ENCODE data around the gene HIVEP3.

DNA sequence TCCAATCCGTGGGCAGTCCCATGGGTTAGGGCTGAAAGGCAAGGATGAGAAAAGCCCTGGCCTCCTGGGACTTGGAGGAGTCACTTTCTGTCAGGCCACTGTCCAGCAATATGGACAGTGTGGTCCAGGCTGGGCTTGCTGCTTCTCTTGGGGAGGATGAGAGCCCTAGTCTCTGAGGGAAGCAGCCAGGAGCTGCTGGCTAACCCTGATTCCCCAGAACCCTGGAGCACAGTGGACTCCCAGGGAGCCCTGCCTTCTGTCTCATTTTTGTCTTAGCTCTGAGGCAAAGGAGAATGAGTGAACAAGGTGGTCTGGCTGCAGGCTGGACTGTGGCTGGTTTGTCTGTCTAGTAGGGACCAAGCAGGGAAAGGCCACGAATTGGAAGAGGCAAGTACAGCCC, 410.4 kb downstream of the HIVEP3 start:
- TF ChIP-seq RFX5 (IDR thresholded peaks at IDR 0.05; ENCODE audit: low read length) (no peak), NRF1 (IDR thresholded peaks at IDR 0.05; ENCODE audit: low read depth, low read length) (no peak), EZH2phosphoT487 (IDR thresholded peaks at IDR 0.05; ENCODE audit: borderline replicate concordance, low read depth) (no peak), EP300 (IDR thresholded peaks at IDR 0.05; ENCODE audit: borderline replicate concordance in 1 of 2, low read depth in 1 of 2, low read length in 1 of 2) (no peak), POLR2AphosphoS5 (IDR thresholded peaks at IDR 0.05; ENCODE audit: low read depth, low read length) (no peak), RCOR1 (IDR thresholded peaks at IDR 0.05; ENCODE audit: low read length) (no peak)
- TF ChIP-seq, protein P1, sequence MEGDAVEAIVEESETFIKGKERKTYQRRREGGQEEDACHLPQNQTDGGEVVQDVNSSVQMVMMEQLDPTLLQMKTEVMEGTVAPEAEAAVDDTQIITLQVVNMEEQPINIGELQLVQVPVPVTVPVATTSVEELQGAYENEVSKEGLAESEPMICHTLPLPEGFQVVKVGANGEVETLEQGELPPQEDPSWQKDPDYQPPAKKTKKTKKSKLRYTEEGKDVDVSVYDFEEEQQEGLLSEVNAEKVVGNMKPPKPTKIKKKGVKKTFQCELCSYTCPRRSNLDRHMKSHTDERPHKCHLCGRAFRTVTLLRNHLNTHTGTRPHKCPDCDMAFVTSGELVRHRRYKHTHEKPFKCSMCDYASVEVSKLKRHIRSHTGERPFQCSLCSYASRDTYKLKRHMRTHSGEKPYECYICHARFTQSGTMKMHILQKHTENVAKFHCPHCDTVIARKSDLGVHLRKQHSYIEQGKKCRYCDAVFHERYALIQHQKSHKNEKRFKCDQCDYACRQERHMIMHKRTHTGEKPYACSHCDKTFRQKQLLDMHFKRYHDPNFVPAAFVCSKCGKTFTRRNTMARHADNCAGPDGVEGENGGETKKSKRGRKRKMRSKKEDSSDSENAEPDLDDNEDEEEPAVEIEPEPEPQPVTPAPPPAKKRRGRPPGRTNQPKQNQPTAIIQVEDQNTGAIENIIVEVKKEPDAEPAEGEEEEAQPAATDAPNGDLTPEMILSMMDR (IDR thresholded peaks at IDR 0.05) = no peak
- TF ChIP-seq, protein P2, sequence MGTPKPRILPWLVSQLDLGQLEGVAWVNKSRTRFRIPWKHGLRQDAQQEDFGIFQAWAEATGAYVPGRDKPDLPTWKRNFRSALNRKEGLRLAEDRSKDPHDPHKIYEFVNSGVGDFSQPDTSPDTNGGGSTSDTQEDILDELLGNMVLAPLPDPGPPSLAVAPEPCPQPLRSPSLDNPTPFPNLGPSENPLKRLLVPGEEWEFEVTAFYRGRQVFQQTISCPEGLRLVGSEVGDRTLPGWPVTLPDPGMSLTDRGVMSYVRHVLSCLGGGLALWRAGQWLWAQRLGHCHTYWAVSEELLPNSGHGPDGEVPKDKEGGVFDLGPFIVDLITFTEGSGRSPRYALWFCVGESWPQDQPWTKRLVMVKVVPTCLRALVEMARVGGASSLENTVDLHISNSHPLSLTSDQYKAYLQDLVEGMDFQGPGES (IDR thresholded peaks at IDR 0.05; ENCODE audit: low read depth, low read length) = no peak
- TF ChIP-seq, protein P3, sequence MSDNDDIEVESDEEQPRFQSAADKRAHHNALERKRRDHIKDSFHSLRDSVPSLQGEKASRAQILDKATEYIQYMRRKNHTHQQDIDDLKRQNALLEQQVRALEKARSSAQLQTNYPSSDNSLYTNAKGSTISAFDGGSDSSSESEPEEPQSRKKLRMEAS (IDR thresholded peaks at IDR 0.05; ENCODE audit: low read depth) = no peak
- TF ChIP-seq, protein P4, sequence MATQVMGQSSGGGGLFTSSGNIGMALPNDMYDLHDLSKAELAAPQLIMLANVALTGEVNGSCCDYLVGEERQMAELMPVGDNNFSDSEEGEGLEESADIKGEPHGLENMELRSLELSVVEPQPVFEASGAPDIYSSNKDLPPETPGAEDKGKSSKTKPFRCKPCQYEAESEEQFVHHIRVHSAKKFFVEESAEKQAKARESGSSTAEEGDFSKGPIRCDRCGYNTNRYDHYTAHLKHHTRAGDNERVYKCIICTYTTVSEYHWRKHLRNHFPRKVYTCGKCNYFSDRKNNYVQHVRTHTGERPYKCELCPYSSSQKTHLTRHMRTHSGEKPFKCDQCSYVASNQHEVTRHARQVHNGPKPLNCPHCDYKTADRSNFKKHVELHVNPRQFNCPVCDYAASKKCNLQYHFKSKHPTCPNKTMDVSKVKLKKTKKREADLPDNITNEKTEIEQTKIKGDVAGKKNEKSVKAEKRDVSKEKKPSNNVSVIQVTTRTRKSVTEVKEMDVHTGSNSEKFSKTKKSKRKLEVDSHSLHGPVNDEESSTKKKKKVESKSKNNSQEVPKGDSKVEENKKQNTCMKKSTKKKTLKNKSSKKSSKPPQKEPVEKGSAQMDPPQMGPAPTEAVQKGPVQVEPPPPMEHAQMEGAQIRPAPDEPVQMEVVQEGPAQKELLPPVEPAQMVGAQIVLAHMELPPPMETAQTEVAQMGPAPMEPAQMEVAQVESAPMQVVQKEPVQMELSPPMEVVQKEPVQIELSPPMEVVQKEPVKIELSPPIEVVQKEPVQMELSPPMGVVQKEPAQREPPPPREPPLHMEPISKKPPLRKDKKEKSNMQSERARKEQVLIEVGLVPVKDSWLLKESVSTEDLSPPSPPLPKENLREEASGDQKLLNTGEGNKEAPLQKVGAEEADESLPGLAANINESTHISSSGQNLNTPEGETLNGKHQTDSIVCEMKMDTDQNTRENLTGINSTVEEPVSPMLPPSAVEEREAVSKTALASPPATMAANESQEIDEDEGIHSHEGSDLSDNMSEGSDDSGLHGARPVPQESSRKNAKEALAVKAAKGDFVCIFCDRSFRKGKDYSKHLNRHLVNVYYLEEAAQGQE (IDR thresholded peaks at IDR 0.05; ENCODE audit: low read depth, low read length) = no peak
